K562 (cell line): Measurements from ENCODE around the gene GTF3C1. TPM values are rescaled to one million over a fixed set of nuclear protein-coding genes. Genes with fewer than 3 reads are reported as not detected.

Source experiments
- CHD1 ChIP-seq: fragments of 200-600 bp; sonication (generic); IDR thresholded peaks from one replicate; pipeline ENCODE4 v1.6.1; 2012; ENCODE audit warnings: mild to moderate bottlenecking, moderate library complexity, low read length, inconsistent platforms
- CREB1 ChIP-seq, 2 experiments: sonication (generic) in 1 of 2; formaldehyde crosslinking in 1 of 2; IDR thresholded peaks; 2 replicates each; pipeline versions ENCODE4 v1.6.1 to v1.8.0; 2012 to 2022; ENCODE audit warnings: inconsistent platforms in 1 of 2, mild to moderate bottlenecking in 1 of 2, missing genetic modification reagents in 1 of 2, moderate library complexity in 1 of 2
- FOXJ2 ChIP-seq: fragments of 200-800 bp; sonication (Bioruptor generic); IDR thresholded peaks from 2 replicates; pipeline ENCODE4 v1.6.1; 2016; ENCODE audit warnings: missing genetic modification characterization, missing compliant biosample characterization
- HDAC3 ChIP-seq: fragments of 450-650 bp; IDR thresholded peaks from 2 replicates; pipeline ENCODE4 v1.6.1; 2018; ENCODE audit warnings: borderline replicate concordance, mild to moderate bottlenecking, moderate library complexity; ENCODE audit not compliant: partially characterized antibody
- HNRNPUL1 ChIP-seq: fragments of 200-400 bp; formaldehyde crosslinking; IDR thresholded peaks from 2 replicates; pipeline ENCODE4 v1.6.1; 2017; ENCODE audit warnings: low read length
- IFI16 ChIP-seq: fragments of 250-450 bp; sonication (Bioruptor Pico); IDR thresholded peaks from 2 replicates; pipeline ENCODE4 v2.1.2; 2022; ENCODE audit warnings: mild to moderate bottlenecking, inconsistent platforms
- KDM5B ChIP-seq: fragments of 200-600 bp; sonication (generic); IDR thresholded peaks from 2 replicates; pipeline ENCODE4 v1.6.1; 2012; ENCODE audit warnings: low read depth, mild to moderate bottlenecking, moderate library complexity, low read length, control low read depth, inconsistent platforms; ENCODE audit not compliant: insufficient replicate concordance
- NRF1 ChIP-seq, 2 experiments: fragments of 450-650 bp; IDR thresholded peaks in 1 of 2; conservative IDR thresholded peaks in 1 of 2; 2 replicates each; pipeline ENCODE4 v1.6.1; 2014; ENCODE audit warnings: mild to moderate bottlenecking in 2 of 2
- POLR2AphosphoS5 ChIP-seq: IDR thresholded peaks from 2 replicates; pipeline ENCODE4 v1.6.1; 2011; ENCODE audit warnings: mild to moderate bottlenecking, low read depth, low read length, moderate library complexity; ENCODE audit not compliant: control insufficient read depth, insufficient read depth
- RFX5 ChIP-seq: IDR thresholded peaks from 2 replicates; pipeline ENCODE4 v1.6.1; 2011; ENCODE audit warnings: low read depth, mild to moderate bottlenecking, improper control_type of control experiment, low read length
- TCF7L2 ChIP-seq: fragments of 150-350 bp; IDR thresholded peaks from 2 replicates; pipeline ENCODE4 v1.6.1; 2016; ENCODE audit warnings: low read depth, mild to moderate bottlenecking, low read length, moderate library complexity
- TRIM28 ChIP-seq: fragments of 450-650 bp; IDR thresholded peaks from 2 replicates; pipeline ENCODE4 v1.6.1; 2017
- ZBTB17 ChIP-seq: fragments of 450-650 bp; formaldehyde crosslinking; IDR thresholded peaks from 2 replicates; pipeline ENCODE4 v1.4.0; 2020; ENCODE audit warnings: mild to moderate bottlenecking
- ZFP30 ChIP-seq: fragments of 250-450 bp; sonication (Bioruptor Pico); IDR thresholded peaks from 2 replicates; pipeline ENCODE4 v1.8.0; 2022; ENCODE audit warnings: moderate library complexity, mild to moderate bottlenecking, inconsistent platforms, borderline replicate concordance
- ZNF280A ChIP-seq: fragments of 450-650 bp; IDR thresholded peaks from 2 replicates; pipeline ENCODE4 v1.6.1; 2018; ENCODE audit warnings: mild to moderate bottlenecking, low read depth; ENCODE audit not compliant: partially characterized antibody
- ZNF512 ChIP-seq: IDR thresholded peaks from 2 replicates; pipeline ENCODE4 v1.6.1; 2016; ENCODE audit warnings: missing genetic modification characterization, missing compliant biosample characterization
- ZNF589 ChIP-seq: fragments of 200-800 bp; sonication (Bioruptor generic); IDR thresholded peaks from 2 replicates; pipeline ENCODE4 v1.6.1; 2016; ENCODE audit warnings: low read depth, missing genetic modification characterization, missing compliant biosample characterization
- ZNF639 ChIP-seq, 2 experiments: fragments of 200-800 bp in 1 of 2; sonication (Bioruptor generic) in 1 of 2; sonication (generic) in 1 of 2; formaldehyde crosslinking in 1 of 2; IDR thresholded peaks in 1 of 2; conservative IDR thresholded peaks in 1 of 2; 2 replicates each; pipeline versions ENCODE4 v1.5.0 to v1.6.1; 2016 to 2020; ENCODE audit warnings: missing compliant biosample characterization in 1 of 2, missing genetic modification characterization in 1 of 2, missing genetic modification reagents in 1 of 2
- ZNF76 ChIP-seq: fragments of 250-450 bp; sonication (Bioruptor Pico); IDR thresholded peaks from 2 replicates; pipeline ENCODE4 v1.4.0; 2020; ENCODE audit warnings: mild to moderate bottlenecking, moderate library complexity, borderline replicate concordance
- polyA plus RNA-seq, 8 experiments: library from polyadenylated mRNA; depleted of rRNA in 4 of 8; stranded (reverse) in 5 of 8; unstranded in 3 of 8; fragments of >200 nt; fragmentation: Nextera tagmentation in 2 of 8; fragmentation: Illumina TruSeq in 1 of 8; extraction: Ambion mirVana in 2 of 8; extraction: Trizol in 1 of 8; gene quantifications; 2 replicates each; pipeline versions ENCODE4 v1.2.1 to v1.2.3, GENCODE V29; 2011 to 2014; ENCODE audit warnings: inconsistent platforms in 1 of 8, missing spikeins in 1 of 8
- total RNA-seq, 7 experiments: library from RNA; depleted of rRNA in 6 of 7; stranded (reverse); fragments of >200 nt in 6 of 7; fragmentation: Illumina TruSeq in 2 of 7; extraction: Trizol in 2 of 7; gene quantifications; 2 replicates each; pipeline versions ENCODE4 v1.2.1 to v1.2.3, GENCODE V29; 2011 to 2021; ENCODE audit warnings: low replicate concordance in 1 of 7
- TF ChIP-seq, protein P1 (sequence below): sonication (generic); formaldehyde crosslinking; IDR thresholded peaks from 2 replicates; pipeline ENCODE4 v1.9.0; 2022; ENCODE audit warnings: mild to moderate bottlenecking, missing genetic modification reagents

GTF3C1 gene
- total and polyA plus RNA-seq, 9 of the 15 experiments (the other 6 are each of a cell fraction or from before 2014, with no cell fraction given) = 0.72 to 63.6 (median 30.9) TPM

- TF ChIP-seq ZNF280A (no peak), ZNF76 (CRISPR knock-in tag) (no peak), ZNF512 (tag) (no peak), HDAC3 (peak; percentile 78), ZNF589 (no peak; the same call in 1 of the 2 replicates), TRIM28 (peak; percentile 22; the same call in 1 of the 2 replicates), KDM5B (no peak), HNRNPUL1 (no peak), CREB1 (IDR thresholded peaks at IDR 0.05) (0 out of 2 replicates have a peak, but pooled peaks have one; percentile 33), CREB1 (CRISPR knock-in tag; IDR thresholded peaks at IDR 0.05) (no peak), FOXJ2 (no peak), POLR2AphosphoS5 (peak; percentile 84), ZBTB17 (CRISPR knock-in tag) (no peak), RFX5 (no peak), TCF7L2 (no peak), NRF1 (conservative IDR thresholded peaks at IDR 0.05 in 1 of 2, IDR thresholded peaks at IDR 0.05 in 1 of 2) (no peak), ZNF639 (CRISPR knock-in tag; conservative IDR thresholded peaks at IDR 0.05 in 1 of 2, IDR thresholded peaks at IDR 0.05 in 1 of 2) (no peak), ZFP30 (CRISPR knock-in tag) (no peak), CHD1 (no peak), IFI16 (CRISPR knock-in tag) (no peak)
- TF ChIP-seq, protein P1, sequence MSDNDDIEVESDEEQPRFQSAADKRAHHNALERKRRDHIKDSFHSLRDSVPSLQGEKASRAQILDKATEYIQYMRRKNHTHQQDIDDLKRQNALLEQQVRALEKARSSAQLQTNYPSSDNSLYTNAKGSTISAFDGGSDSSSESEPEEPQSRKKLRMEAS (CRISPR knock-in tag) = no peak
Observed at GRCh38 chr16:27430923-27431484, 118.7 kb downstream of the GTF3C1 start (continued).
